GM12878 (cell line): ENCODE results near the gene CUL1.

Source experiments
- BHLHE40 ChIP-seq, 2 experiments: fragments of 450-650 bp in 1 of 2; IDR thresholded peaks; 2 replicates each; pipeline ENCODE4 v1.6.1; 2011 to 2017; ENCODE audit warnings: low read depth in 2 of 2, borderline replicate concordance in 1 of 2, improper control_type of control experiment in 1 of 2, low read length in 1 of 2, mild to moderate bottlenecking in 1 of 2
- CHD1 ChIP-seq: IDR thresholded peaks from 2 replicates; pipeline ENCODE4 v1.6.1; 2012; ENCODE audit warnings: low read depth, low read length, improper control_type of control experiment
- CTCF ChIP-seq, 3 experiments: IDR thresholded peaks in 2 of 3; conservative IDR thresholded peaks in 1 of 3; 2 replicates each; pipeline ENCODE4 v1.5.1; 2011; ENCODE audit warnings: low read depth in 3 of 3, low read length in 3 of 3, mild to moderate bottlenecking in 3 of 3, control low read depth in 2 of 3, moderate library complexity in 2 of 3, inconsistent platforms in 1 of 3, mixed read lengths in 1 of 3; ENCODE audit not compliant: control insufficient read depth in 2 of 3, insufficient read depth in 1 of 3; ENCODE audit errors: extremely low read depth in 1 of 3
- ESRRA ChIP-seq: IDR thresholded peaks from 2 replicates; pipeline ENCODE4 v1.6.1; 2012; ENCODE audit warnings: mild to moderate bottlenecking, low read length, improper control_type of control experiment
- EZH2 ChIP-seq: IDR thresholded peaks from 2 replicates; pipeline ENCODE4 v1.6.1; 2012; ENCODE audit warnings: low read depth, mild to moderate bottlenecking, control low read depth, inconsistent platforms, low read length, borderline replicate concordance; ENCODE audit not compliant: control insufficient read depth
- JUND ChIP-seq: IDR thresholded peaks from 2 replicates; pipeline ENCODE4 v1.6.1; 2012; ENCODE audit warnings: low read depth, mild to moderate bottlenecking, low read length, improper control_type of control experiment, moderate library complexity
- SP1 ChIP-seq: IDR thresholded peaks from one replicate; pipeline ENCODE4 v1.6.1; 2011; ENCODE audit warnings: low read depth, low read length
- TAF1 ChIP-seq: IDR thresholded peaks from 2 replicates; pipeline ENCODE4 v1.6.1; 2011; ENCODE audit warnings: mild to moderate bottlenecking, low read depth, low read length, borderline replicate concordance

GRCh38 chr7:148670374-148670773 lies 28.3 kb upstream of the CUL1 start:
- TF ChIP-seq EZH2 (no peak), ESRRA (no peak), TAF1 (no peak), CHD1 (no peak), JUND (no peak), SP1 (no peak), CTCF (IDR thresholded peaks at IDR 0.05 in 2 of 3, conservative IDR thresholded peaks at IDR 0.05 in 1 of 3; ENCODE audit: control insufficient read depth in 2 of 3, extremely low read depth in 1 of 3, insufficient read depth in 1 of 3, low read depth in 3 of 3, low read length in 3 of 3) (no peak), BHLHE40 (IDR thresholded peaks at IDR 0.05; ENCODE audit: borderline replicate concordance in 1 of 2, low read depth in 2 of 2, low read length in 1 of 2) (no peak)
